GM18517 (cell line): ENCODE data around the gene BGLAP.
A peak's percentile ranks its signal among the peaks of the same experiment; 100 is the strongest.
"Not testable (repeated sequence)": the region's sequence is repeated elsewhere in the genome, so short reads cannot be mapped to it uniquely, and the experiment has no call there.

Experiments
- ATAC-seq: cut with Tn5 transposase; IDR thresholded peaks from one replicate; pipeline ENCODE4 v1.9.1; 2021; ENCODE audit warnings: mild to moderate bottlenecking, moderate library complexity; ENCODE audit not compliant: unreplicated experiment

Gene BGLAP

DNA sequence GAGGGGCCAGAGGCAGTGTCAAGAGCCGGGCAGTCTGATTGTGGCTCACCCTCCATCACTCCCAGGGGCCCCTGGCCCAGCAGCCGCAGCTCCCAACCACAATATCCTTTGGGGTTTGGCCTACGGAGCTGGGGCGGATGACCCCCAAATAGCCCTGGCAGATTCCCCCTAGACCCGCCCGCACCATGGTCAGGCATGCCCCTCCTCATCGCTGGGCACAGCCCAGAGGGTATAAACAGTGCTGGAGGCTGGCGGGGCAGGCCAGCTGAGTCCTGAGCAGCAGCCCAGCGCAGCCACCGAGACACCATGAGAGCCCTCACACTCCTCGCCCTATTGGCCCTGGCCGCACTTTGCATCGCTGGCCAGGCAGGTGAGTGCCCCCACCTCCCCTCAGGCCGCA lies at the start of gene BGLAP:
Gene BGLAP, plus strand, starts transcription at position 259 of the 400 bp plus-strand sequence. Its CDS starts 48 bp downstream, at position 307.
- no peak for ATAC-seq

GRCh38 chr1:156193208-156193487 lies 48.8 kb upstream of the BGLAP start:
- ATAC-seq = peak; percentile 2

DNA sequence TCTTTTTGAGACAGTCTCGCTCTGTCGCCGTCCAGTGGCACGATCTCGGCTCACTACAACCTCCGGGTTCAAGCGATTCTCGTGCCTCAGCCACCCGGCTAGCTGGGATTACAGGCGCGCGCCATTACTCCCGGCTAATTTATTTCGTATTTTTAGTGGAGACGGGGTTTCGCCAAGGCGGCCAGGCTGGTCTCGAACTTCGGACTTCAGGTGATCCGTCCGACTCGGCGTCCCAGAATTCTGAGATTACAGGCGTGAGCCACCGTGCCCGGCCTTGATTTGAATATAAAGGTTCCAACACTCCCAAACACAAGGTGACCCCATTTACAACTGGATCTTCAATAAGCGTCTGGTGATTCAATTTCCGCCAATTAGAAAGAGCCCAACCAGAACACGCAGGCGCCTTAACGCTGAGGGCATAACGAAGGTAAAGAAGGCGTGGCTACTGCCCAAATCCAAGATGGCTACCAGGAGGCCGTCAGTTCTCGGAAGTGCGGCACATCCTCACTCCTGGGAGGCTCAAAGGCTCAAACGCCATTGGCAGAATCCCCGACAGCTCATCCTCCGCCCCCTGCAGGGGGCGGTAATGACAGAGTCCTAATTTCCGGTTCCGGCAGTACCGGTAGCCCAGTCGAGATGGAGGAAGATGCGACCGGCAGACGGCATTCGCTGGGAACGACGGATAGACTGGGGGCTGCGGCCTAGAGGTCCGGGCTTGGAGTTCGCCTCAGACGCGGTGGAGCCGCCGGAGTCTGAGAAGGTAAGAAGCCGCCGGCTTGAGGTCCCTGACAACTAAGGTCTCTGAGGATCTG lies 48.3 kb upstream of the BGLAP start, which contains the start of gene SLC25A44:
Gene SLC25A44, plus strand, starts transcription at position 617 of the 812 bp plus-strand sequence. CDS start 5,744 bp downstream, outside the sequence.
- ATAC-seq = peak; percentile 91

- peak; percentile 7 for ATAC-seq
Measured at GRCh38 chr1:156194300-156194652, 47.7 kb upstream of the BGLAP start.

- no peak for ATAC-seq
Measured at GRCh38 chr1:156195853-156196252, 46.1 kb upstream of the BGLAP start.

- ATAC-seq = no peak
Measured at GRCh38 chr1:156196445-156196844, 45.5 kb upstream of the BGLAP start.

- ATAC-seq = no peak
Measured at GRCh38 chr1:156198831-156199349, 43.1 kb upstream of the BGLAP start.

GRCh38 chr1:156200044-156200443 lies 41.9 kb upstream of the BGLAP start:
- ATAC-seq = no peak

GRCh38 chr1:156203331-156203730 lies 38.7 kb upstream of the BGLAP start:
- no peak for ATAC-seq

DNA sequence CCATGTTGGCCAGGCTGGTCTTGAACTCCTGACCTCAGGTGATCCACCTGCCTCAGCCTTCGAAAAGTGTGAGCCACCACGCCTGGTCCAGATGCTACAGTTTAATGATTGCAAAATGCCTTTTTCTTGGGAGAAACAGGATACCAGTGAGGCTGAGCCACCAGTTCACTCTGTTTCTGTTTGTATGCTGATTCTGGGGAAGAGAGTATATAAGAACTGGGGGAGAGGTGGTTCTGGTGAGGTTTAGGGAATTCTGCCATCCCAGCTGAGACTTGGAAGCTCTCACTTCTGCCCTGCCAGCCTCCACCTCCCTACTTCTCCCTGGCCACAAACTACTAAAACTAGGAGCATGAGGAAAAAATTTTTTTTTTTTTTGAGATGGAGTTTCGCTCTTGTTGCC lies 37.3 kb upstream of the BGLAP start:
- ATAC-seq = no peak

- ATAC-seq = no peak
Measured at GRCh38 chr1:156211243-156211642, 30.7 kb upstream of the BGLAP start.

- no peak for ATAC-seq
Measured at GRCh38 chr1:156212130-156212529, 29.9 kb upstream of the BGLAP start.

GRCh38 chr1:156212833-156213643 lies 28.9 kb upstream of the BGLAP start, which contains the start of gene PMF1:
PMF1 (plus strand) TSS chr1:156213007; CDS start chr1:156213016, 9 bp downstream.
- peak; percentile 81 for ATAC-seq

- no peak for ATAC-seq
Measured at GRCh38 chr1:156213644-156213966, 28.4 kb upstream of the BGLAP start.

GRCh38 chr1:156214024-156214748 lies 27.8 kb upstream of the BGLAP start:
- ATAC-seq = no peak

- not testable (repeated sequence) for ATAC-seq
Measured at GRCh38 chr1:156216361-156217086, 25.5 kb upstream of the BGLAP start.

DNA sequence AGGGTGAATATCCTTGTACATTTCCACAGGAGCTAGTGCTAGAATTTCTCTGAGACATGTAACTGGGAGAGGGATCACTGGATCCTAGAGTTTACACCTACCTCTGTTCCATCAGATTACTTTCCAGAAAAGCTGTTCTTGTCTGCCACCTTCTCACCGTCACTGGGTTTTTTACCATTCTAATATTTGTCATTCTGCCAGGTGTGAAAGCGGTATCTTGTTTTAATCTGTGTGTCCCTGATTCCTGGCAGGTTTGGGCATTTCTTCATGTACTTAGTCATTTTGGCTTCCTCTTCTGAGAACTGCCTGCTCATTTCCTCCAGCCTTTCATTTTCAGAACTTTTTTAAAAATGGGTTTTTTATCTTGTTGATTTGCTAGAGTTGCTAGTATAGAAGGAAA lies 24.1 kb upstream of the BGLAP start:
- no peak for ATAC-seq

- no peak for ATAC-seq
Measured at GRCh38 chr1:156220226-156220625, 21.8 kb upstream of the BGLAP start.

DNA sequence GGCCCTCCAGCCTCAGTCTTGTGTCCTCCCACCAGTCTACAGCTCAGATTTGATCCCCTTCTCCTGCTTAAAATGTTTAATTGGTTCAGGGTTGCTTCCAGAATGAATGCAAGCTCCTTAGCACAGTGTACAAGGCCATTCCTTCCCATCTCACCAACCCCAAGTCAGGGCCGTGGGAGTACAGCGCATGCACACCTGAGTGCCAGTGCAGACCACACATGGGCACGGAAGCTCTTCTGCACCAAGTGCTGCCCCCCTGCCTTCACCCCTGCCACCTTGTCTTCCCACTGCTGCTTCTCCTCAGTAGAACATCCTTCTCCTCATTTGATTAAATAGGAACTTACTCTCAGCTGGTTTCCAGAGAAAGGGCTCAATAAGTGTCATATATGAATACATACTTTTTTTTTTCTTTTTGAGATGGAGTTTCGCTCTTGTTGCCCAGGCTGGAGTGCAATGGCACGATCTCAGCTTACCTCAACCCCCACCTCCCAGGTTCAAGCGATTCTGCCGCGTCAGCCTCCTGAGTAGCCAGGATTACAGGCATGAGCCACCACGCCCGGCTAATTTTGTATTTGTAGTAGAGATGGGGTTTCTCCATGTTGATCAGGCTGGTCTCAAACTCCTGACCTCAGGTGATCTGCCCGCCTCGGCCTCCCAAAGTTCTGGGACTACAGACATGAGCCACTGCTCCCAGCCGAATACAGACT lies 19.8 kb upstream of the BGLAP start:
- ATAC-seq = no peak

DNA sequence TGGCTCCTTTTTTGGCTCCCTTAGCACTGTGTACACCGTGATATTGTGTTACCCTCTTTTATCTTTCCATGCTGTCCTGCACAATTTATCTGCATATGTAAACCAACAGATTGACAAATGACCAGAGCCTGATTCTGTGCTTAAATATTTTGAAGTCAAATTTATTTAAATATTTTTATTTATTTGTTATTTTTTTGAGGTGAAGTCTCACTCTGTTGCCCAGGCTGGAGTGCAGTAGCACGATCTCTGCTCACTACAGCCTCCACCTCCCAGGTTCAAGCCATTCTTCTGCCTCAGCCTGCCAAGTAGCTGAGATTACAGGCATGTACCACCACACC lies 16.3 kb upstream of the BGLAP start:
- ATAC-seq = peak; percentile 7
